ENCODE measurements around the gene JMJD6. TPM values are rescaled to one million over a fixed set of nuclear protein-coding genes. Genes with fewer than 3 reads are reported as not detected.

Gene JMJD6
- total and polyA plus RNA-seq, 2 experiments from 2014 or later, result 19.3 to 44.8 TPM

GRCh38 chr17:76685846-76686245, 40.6 kb downstream of the JMJD6 start:
- Histone ChIP-seq H3K4me3 (no peak overlapping the region), H3K27me3 (no peaks in the 10 kb centered on the region), H3K27ac (peak overlapping the region; percentile 86), H3K36me3 (replicated peaks; ENCODE audit: insufficient read depth, low read depth) (no peaks in the 10 kb centered on the region), H4K20me1 (ENCODE audit: insufficient read depth, poor library complexity, severe bottlenecking) (no peaks in the 10 kb centered on the region), H3K4me1 (ENCODE audit: insufficient read depth) (peaks cover 37% of the 10 kb centered on the region), H3K79me2 (peaks cover 13% of the 10 kb centered on the region), H3K9me3 (ENCODE audit: low read depth) (no peaks in the 10 kb centered on the region), H2AFZ (no peak overlapping the region), H3K9me2 (replicated peaks; ENCODE audit: insufficient read depth) (no peaks in the 10 kb centered on the region), H3K4me2 (no peak overlapping the region)
- TF ChIP-seq EZH2phosphoT487 (IDR thresholded peaks at IDR 0.05; ENCODE audit: low read depth, severe bottlenecking, unreplicated experiment), result no peak
- no peak for TF ChIP-seq EZH2 (IDR thresholded peaks at IDR 0.05; ENCODE audit: borderline replicate concordance)
- TF ChIP-seq CTCF (IDR thresholded peaks at IDR 0.05; ENCODE audit: poor library complexity), result no peak
- DNase-seq (ENCODE audit: low spot score), result no peak
- 96% methylated on average over 8 of the region's 8 CpGs for WGBS (ENCODE audit: low lambda C conversion rate, missing lambda C conversion rate)

GRCh38 chr17:76685366-76685765, 41.0 kb downstream of the JMJD6 start:
- DNase-seq (ENCODE audit: low spot score), result no peak
- no peak overlapping the region for H2AFZ ChIP-seq
- H3K4me1 ChIP-seq (ENCODE audit: insufficient read depth), result peaks cover 37% of the 10 kb centered on the region
- TF ChIP-seq EZH2 (IDR thresholded peaks at IDR 0.05; ENCODE audit: borderline replicate concordance), result no peak
- TF ChIP-seq CTCF (IDR thresholded peaks at IDR 0.05; ENCODE audit: poor library complexity), result no peak
- no peak for TF ChIP-seq EZH2phosphoT487 (IDR thresholded peaks at IDR 0.05; ENCODE audit: low read depth, severe bottlenecking, unreplicated experiment)
- 89% methylated on average over 12 of the region's 12 CpGs for WGBS (ENCODE audit: low lambda C conversion rate, missing lambda C conversion rate)
- H4K20me1 ChIP-seq (ENCODE audit: insufficient read depth, poor library complexity, severe bottlenecking), result no peaks in the 10 kb centered on the region
- no peaks in the 10 kb centered on the region for H3K9me3 ChIP-seq (ENCODE audit: low read depth)
- no peaks in the 10 kb centered on the region for H3K36me3 ChIP-seq (replicated peaks; ENCODE audit: insufficient read depth, low read depth)
- H3K79me2 ChIP-seq, result peaks cover 8% of the 10 kb centered on the region
- no peak overlapping the region for H3K4me3 ChIP-seq
- H3K27ac ChIP-seq, result no peak overlapping the region
- H3K4me2 ChIP-seq, result no peak overlapping the region
- H3K27me3 ChIP-seq, result no peaks in the 10 kb centered on the region
- H3K9me2 ChIP-seq (replicated peaks; ENCODE audit: insufficient read depth), result no peaks in the 10 kb centered on the region

GRCh38 chr17:76684756-76685155, 41.6 kb downstream of the JMJD6 start:
- no peaks in the 10 kb centered on the region for H4K20me1 ChIP-seq (ENCODE audit: insufficient read depth, poor library complexity, severe bottlenecking)

More at GRCh38 chr17:76684756-76685155, 41.6 kb downstream of the JMJD6 start:
- WGBS (ENCODE audit: low lambda C conversion rate, missing lambda C conversion rate), result 97% methylated on average over 7 of the region's 7 CpGs
- H3K79me2 ChIP-seq, result peaks cover 5% of the 10 kb centered on the region
- no peak for DNase-seq (ENCODE audit: low spot score)
- H3K36me3 ChIP-seq (replicated peaks; ENCODE audit: insufficient read depth, low read depth), result no peaks in the 10 kb centered on the region
- no peak overlapping the region for H2AFZ ChIP-seq
- H3K4me1 ChIP-seq (ENCODE audit: insufficient read depth), result peaks cover 37% of the 10 kb centered on the region
- no peak overlapping the region for H3K27ac ChIP-seq
- H3K4me2 ChIP-seq, result no peak overlapping the region
- no peaks in the 10 kb centered on the region for H3K9me2 ChIP-seq (replicated peaks; ENCODE audit: insufficient read depth)
- H3K9me3 ChIP-seq (ENCODE audit: low read depth), result no peaks in the 10 kb centered on the region
- no peak for TF ChIP-seq EZH2phosphoT487 (IDR thresholded peaks at IDR 0.05; ENCODE audit: low read depth, severe bottlenecking, unreplicated experiment)
- no peak for TF ChIP-seq EZH2 (IDR thresholded peaks at IDR 0.05; ENCODE audit: borderline replicate concordance)
- TF ChIP-seq CTCF (IDR thresholded peaks at IDR 0.05; ENCODE audit: poor library complexity), result no peak
- no peaks in the 10 kb centered on the region for H3K27me3 ChIP-seq
- H3K4me3 ChIP-seq, result no peak overlapping the region
